Measurements from ENCODE around the gene CDH11.

DNA sequence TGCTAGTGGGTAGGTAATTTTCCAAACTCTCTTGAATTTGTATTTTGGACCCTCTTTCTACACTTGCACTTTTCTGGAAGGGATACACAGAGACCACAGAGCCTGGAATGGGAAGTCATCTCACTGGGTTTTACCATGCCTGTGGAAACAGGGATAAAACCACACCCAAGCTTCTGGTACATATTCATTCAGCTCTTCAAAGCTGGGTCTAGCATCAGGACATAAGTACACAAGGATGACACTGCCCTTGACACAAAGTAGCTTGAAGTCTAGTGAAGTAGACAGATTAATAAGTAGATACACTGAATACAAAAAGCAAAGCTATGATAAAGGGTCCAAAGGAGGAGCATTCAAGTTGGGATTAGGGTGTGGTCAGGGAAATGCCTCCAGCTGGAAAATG is 118.2 kb downstream of the CDH11 start:
- TF ChIP-seq SUZ12 (IDR thresholded peaks at IDR 0.05) (no peak), SP1 (IDR thresholded peaks at IDR 0.05) (no peak), CTBP1 (IDR thresholded peaks at IDR 0.05; ENCODE audit: borderline replicate concordance) (no peak)

Measured in HEK293T (cell line).